OCI-LY1 (cell line): ENCODE data around the gene SDC4.
A peak's percentile ranks its signal among the peaks of the same experiment; 100 is the strongest.

Experiments used
- H2AFZ ChIP-seq: fragments of 200-600 bp; sonication (generic), shearing (Covaris generic); 2 replicates; pipeline ENCODE4 v1.6.0; 2014; ENCODE audit warnings: antibody characterized with exemption, mild to moderate bottlenecking, low read length
- H3F3A ChIP-seq: fragments of 200-600 bp; sonication (generic), shearing (Covaris generic); 2 replicates; pipeline ENCODE4 v1.6.0; 2014; ENCODE audit warnings: mild to moderate bottlenecking, antibody characterized with exemption, low read length, moderate library complexity; ENCODE audit not compliant: insufficient read depth
- H3K27ac ChIP-seq: fragments of 200-600 bp; sonication (generic); 2 replicates; pipeline ENCODE4 v1.5.1; 2014; ENCODE audit warnings: low read length, mixed run types, mild to moderate bottlenecking, low read depth; ENCODE audit not compliant: poor library complexity, severe bottlenecking
- H3K27me3 ChIP-seq: fragments of 200-600 bp; sonication (generic); 2 replicates; pipeline ENCODE4 v1.6.0; 2014; ENCODE audit warnings: antibody characterized with exemption, mild to moderate bottlenecking, low read length, moderate library complexity; ENCODE audit not compliant: insufficient read depth
- H3K36me3 ChIP-seq: fragments of 200-600 bp; sonication (generic); 2 replicates; pipeline ENCODE4 v1.6.1; 2014; ENCODE audit warnings: mild to moderate bottlenecking, antibody characterized with exemption, low read length, moderate library complexity, mixed read lengths; ENCODE audit not compliant: insufficient read depth
- H3K4me1 ChIP-seq: fragments of 200-600 bp; sonication (generic); 2 replicates; pipeline ENCODE4 v1.5.1; 2014; ENCODE audit warnings: mild to moderate bottlenecking, low read length, moderate library complexity; ENCODE audit not compliant: insufficient read depth, severe bottlenecking
- H3K4me2 ChIP-seq: fragments of 200-600 bp; sonication (generic), shearing (Covaris generic); 2 replicates; pipeline ENCODE4 v1.6.1; 2014; ENCODE audit warnings: low read length
- H3K4me3 ChIP-seq: fragments of 200-600 bp; sonication (generic); 2 replicates; pipeline ENCODE4 v1.5.1; 2014; ENCODE audit warnings: low read length, low read depth, mild to moderate bottlenecking, mixed read lengths; ENCODE audit not compliant: poor library complexity, severe bottlenecking
- H3K79me2 ChIP-seq: fragments of 200-600 bp; shearing (Covaris generic); 2 replicates; pipeline ENCODE4 v1.6.1; 2016; ENCODE audit warnings: mixed run types, low read length, mixed read lengths; ENCODE audit not compliant: insufficient read depth
- H3K9ac ChIP-seq: fragments of 200-600 bp; sonication (generic), shearing (Covaris generic); 2 replicates; pipeline ENCODE4 v1.6.1; 2014; ENCODE audit warnings: mild to moderate bottlenecking, low read length, mixed read lengths
- H3K9me2 ChIP-seq: fragments of 200-600 bp; sonication (generic), shearing (Covaris generic); 2 replicates; pipeline ENCODE4 v1.6.1; 2014; ENCODE audit warnings: low read depth, mild to moderate bottlenecking, low read length, mixed read lengths
- H3K9me3 ChIP-seq: fragments of 200-600 bp; shearing (Covaris generic); 2 replicates; pipeline ENCODE4 v1.6.1; 2014; ENCODE audit warnings: low read length, mixed read lengths
- H4K20me1 ChIP-seq: fragments of 200-600 bp; sonication (generic), shearing (Covaris generic); 2 replicates; pipeline ENCODE4 v1.6.0; 2016; ENCODE audit warnings: mild to moderate bottlenecking, low read length; ENCODE audit not compliant: insufficient read depth
- CTCF ChIP-seq: fragments of 200-600 bp; sonication (generic), shearing (Covaris generic); IDR thresholded peaks from 2 replicates; pipeline ENCODE4 v1.5.1; 2017; ENCODE audit warnings: mild to moderate bottlenecking, antibody characterized with exemption, low read length, moderate library complexity, mixed read lengths
- EZH2 ChIP-seq: fragments of 200-600 bp; sonication (generic), shearing (Covaris generic); IDR thresholded peaks from 2 replicates; pipeline ENCODE4 v1.8.0; 2017; ENCODE audit warnings: borderline replicate concordance, mixed run types, mild to moderate bottlenecking, antibody characterized with exemption, low read length, moderate library complexity, mixed read lengths

Gene SDC4

DNA sequence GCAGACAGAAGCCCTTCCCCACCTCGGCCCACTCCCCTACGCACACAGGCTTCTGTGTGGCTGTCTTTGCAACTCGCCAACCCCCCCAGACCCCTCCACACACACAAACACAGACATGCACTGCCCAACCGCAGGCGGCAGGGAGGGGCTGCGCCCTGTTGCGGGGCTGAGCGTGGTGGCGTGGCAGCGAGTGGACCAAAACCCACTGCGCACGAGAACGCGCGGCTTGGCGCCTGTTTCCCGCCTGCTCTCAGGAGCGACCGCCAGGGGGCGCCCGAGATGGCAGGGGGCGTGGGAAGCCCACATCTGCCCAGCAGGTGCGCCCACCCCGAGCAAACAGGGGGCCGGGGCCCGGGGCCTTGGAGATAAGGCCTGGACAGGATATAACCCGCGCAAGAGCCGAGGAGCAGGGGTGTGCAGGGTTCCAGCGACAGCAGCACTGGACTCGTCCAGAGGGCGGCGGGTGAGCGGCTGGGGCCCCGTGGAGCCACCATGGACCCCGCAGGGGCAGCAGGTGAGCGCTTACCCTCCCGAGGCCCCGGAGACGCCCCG lies 41.7 kb downstream of the SDC4 start, which contains the start of gene RBPJL:
RBPJL (plus strand) TSS at position 410 of the 552 bp plus-strand sequence; CDS start at position 493, 83 bp downstream.
- H3K4me3 ChIP-seq: no peak within 1 kb of the TSS
- H3K36me3 ChIP-seq: no peaks in the 10 kb centered on the region
- no peaks in the 10 kb centered on the region for H3K4me1 ChIP-seq
- H2AFZ ChIP-seq: no peak within 1 kb of the TSS
- no peak within 1 kb of the TSS for H3K27ac ChIP-seq
- H4K20me1 ChIP-seq: no peaks in the 10 kb centered on the region
- H3K9me2 ChIP-seq: no peaks in the 10 kb centered on the region
- no peaks in the 10 kb centered on the region for H3K27me3 ChIP-seq
- no peak within 1 kb of the TSS for H3K9ac ChIP-seq
- H3F3A ChIP-seq: no peaks in the 10 kb centered on the region
- no peaks in the 10 kb centered on the region for H3K9me3 ChIP-seq
- H3K79me2 ChIP-seq: no peaks in the 10 kb centered on the region
- TF ChIP-seq EZH2 (no peak), CTCF (peak; percentile 72)
- no peak within 1 kb of the TSS for H3K4me2 ChIP-seq

- Histone ChIP-seq H3K9me3 (no peaks in the 10 kb centered on the region), H3F3A (no peaks in the 10 kb centered on the region), H3K79me2 (no peaks in the 10 kb centered on the region), H3K36me3 (no peaks in the 10 kb centered on the region), H4K20me1 (no peaks in the 10 kb centered on the region), H2AFZ (no peak overlapping the region), H3K9me2 (no peaks in the 10 kb centered on the region), H3K4me1 (no peaks in the 10 kb centered on the region), H3K4me2 (no peak overlapping the region), H3K9ac (no peak overlapping the region), H3K4me3 (no peak overlapping the region), H3K27me3 (no peaks in the 10 kb centered on the region), H3K27ac (no peak overlapping the region)
- TF ChIP-seq CTCF (no peak), EZH2 (no peak)
Measured at GRCh38 chr20:45305262-45305661, 43.0 kb downstream of the SDC4 start.

DNA sequence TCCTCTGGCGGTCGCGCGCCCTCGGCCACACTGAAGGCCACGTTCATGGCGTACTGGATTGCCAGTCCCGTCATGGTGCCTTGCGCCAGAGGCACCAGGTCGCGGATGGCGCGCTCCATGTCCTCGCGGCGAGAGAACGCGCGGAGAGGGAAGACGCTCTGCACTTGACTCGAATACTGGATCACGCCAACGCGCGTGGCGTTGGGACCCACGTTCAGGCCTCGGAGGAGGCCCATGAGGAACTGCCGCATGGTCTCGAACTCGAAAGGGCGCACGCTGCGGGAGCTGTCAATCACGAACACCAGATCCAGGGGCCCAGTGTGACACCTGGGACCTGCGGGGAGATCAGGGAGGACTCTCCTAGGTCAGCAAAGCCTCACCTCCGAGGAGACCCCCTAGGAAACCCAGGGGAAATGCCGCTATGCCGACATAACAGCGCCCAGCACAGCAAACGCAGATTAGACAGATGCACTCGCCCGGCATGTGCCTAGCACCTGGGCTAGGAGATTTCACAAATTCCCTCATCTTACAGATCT lies 43.7 kb downstream of the SDC4 start:
- Histone ChIP-seq H4K20me1 (no peaks in the 10 kb centered on the region), H3K36me3 (no peaks in the 10 kb centered on the region), H2AFZ (no peak overlapping the region), H3K27ac (no peak overlapping the region), H3K79me2 (no peaks in the 10 kb centered on the region), H3K4me1 (no peaks in the 10 kb centered on the region), H3K4me3 (no peak overlapping the region), H3K4me2 (no peak overlapping the region), H3K9me3 (no peaks in the 10 kb centered on the region), H3K9me2 (no peaks in the 10 kb centered on the region), H3K27me3 (no peaks in the 10 kb centered on the region), H3F3A (no peaks in the 10 kb centered on the region), H3K9ac (no peak overlapping the region)
- TF ChIP-seq EZH2 (no peak), CTCF (no peak)
